ENCODE data around the gene COL4A2. TPM values are rescaled to one million over a fixed set of nuclear protein-coding genes. Genes with fewer than 3 reads are reported as not detected.

COL4A2 gene
- total RNA-seq, 3 donors from 2014 or later (not counting 1 experiment from before 2014, with no cell fraction given): not detected

GRCh38 chr13:110297011-110297410 lies 10.1 kb upstream of the COL4A2 start:
- Histone ChIP-seq H3K4me3 (ENCODE audit: low read length) (no peak overlapping the region), H3K27me3 (ENCODE audit: control insufficient read depth, insufficient read depth, low read length) (no peaks in the 10 kb centered on the region), H3K27ac (ENCODE audit: low read length) (no peak overlapping the region), H3K4me1 (ENCODE audit: control insufficient read depth, insufficient read depth, low read length) (no peaks in the 10 kb centered on the region), H3K36me3 (ENCODE audit: control insufficient read depth, insufficient read depth, low read length) (no peaks in the 10 kb centered on the region), H3K9me3 (ENCODE audit: control insufficient read depth, insufficient read depth, low read length) (no peaks in the 10 kb centered on the region)
- Mint-ChIP-seq H3K27me3 (ENCODE audit: low read depth in 2 of 2) (peaks cover 24 to 50% of the 10 kb centered on the region in 2 donors), H3K27ac (no peak overlapping the region), H3K4me1 (no peaks in the 10 kb centered on the region), H3K9me3 (no peaks in the 10 kb centered on the region), H3K36me3 (no peaks in the 10 kb centered on the region), H3K4me3 (no peak overlapping the region)
- intact Hi-C loops (cut with micrococcal nuclease): no loop called here
- DNase-seq (no peak), ATAC-seq (no peak)
- TF ChIP-seq CTCF (IDR thresholded peaks at IDR 0.05): no peak
- 53% methylated on average over 3 of the region's 6 CpGs for WGBS (ENCODE audit: insufficient coverage)

GRCh38 chr13:110297766-110298504 lies 9.1 kb upstream of the COL4A2 start:
- no peak overlapping the region for H3K4me3 Mint-ChIP-seq
- Histone ChIP-seq H3K4me1 (ENCODE audit: control insufficient read depth, insufficient read depth, low read length) (no peaks in the 10 kb centered on the region), H3K4me3 (ENCODE audit: low read length) (no peak overlapping the region), H3K36me3 (ENCODE audit: control insufficient read depth, insufficient read depth, low read length) (no peaks in the 10 kb centered on the region), H3K9me3 (ENCODE audit: control insufficient read depth, insufficient read depth, low read length) (no peaks in the 10 kb centered on the region), H3K27me3 (ENCODE audit: control insufficient read depth, insufficient read depth, low read length) (no peaks in the 10 kb centered on the region), H3K27ac (ENCODE audit: low read length) (no peak overlapping the region)
- ATAC-seq (no peak), DNase-seq (no peak)
- H3K27ac Mint-ChIP-seq: no peak overlapping the region
- H3K36me3 Mint-ChIP-seq: no peaks in the 10 kb centered on the region
- H3K27me3 Mint-ChIP-seq (ENCODE audit: low read depth in 2 of 2): peaks cover 28 to 56% of the 10 kb centered on the region in 2 donors
- 38% methylated on average over 7 of the region's 12 CpGs for WGBS (ENCODE audit: insufficient coverage)
- H3K4me1 Mint-ChIP-seq: no peaks in the 10 kb centered on the region
- intact Hi-C loops (cut with micrococcal nuclease): no loop called here
- H3K9me3 Mint-ChIP-seq: no peaks in the 10 kb centered on the region
- TF ChIP-seq CTCF (IDR thresholded peaks at IDR 0.05): no peak

- H3K4me1 ChIP-seq (ENCODE audit: control insufficient read depth, insufficient read depth, low read length): no peaks in the 10 kb centered on the region
- intact Hi-C loops (cut with micrococcal nuclease): no loop called here
- ATAC-seq (no peak), DNase-seq (no peak)
- no peaks in the 10 kb centered on the region for H3K9me3 ChIP-seq (ENCODE audit: control insufficient read depth, insufficient read depth, low read length)
- Mint-ChIP-seq H3K27ac (no peak overlapping the region), H3K4me3 (no peak overlapping the region), H3K9me3 (no peaks in the 10 kb centered on the region), H3K4me1 (no peaks in the 10 kb centered on the region), H3K36me3 (no peaks in the 10 kb centered on the region), H3K27me3 (ENCODE audit: low read depth in 2 of 2) (peaks cover 32 to 64% of the 10 kb centered on the region in 2 donors)
- no peaks in the 10 kb centered on the region for H3K36me3 ChIP-seq (ENCODE audit: control insufficient read depth, insufficient read depth, low read length)
- H3K27me3 ChIP-seq (ENCODE audit: control insufficient read depth, insufficient read depth, low read length): no peaks in the 10 kb centered on the region
- no peak for TF ChIP-seq CTCF (IDR thresholded peaks at IDR 0.05)
- 26% methylated on average over 30 of the region's 33 CpGs for WGBS (ENCODE audit: insufficient coverage)
- H3K4me3 ChIP-seq (ENCODE audit: low read length): no peak overlapping the region
- no peak overlapping the region for H3K27ac ChIP-seq (ENCODE audit: low read length)
Observed at GRCh38 chr13:110298505-110299282, 8.4 kb upstream of the COL4A2 start.

Measured in natural killer cell (primary cell).